MM.1S (cell line): ENCODE results near the gene SVEP1.

Source experiments
- DNase-seq: peaks from one replicate; pipeline ENCODE4 v3.0.0-alpha.2; 2015
- H2AFZ ChIP-seq: fragments of 300-600 bp; sonication (generic); 2 replicates; pipeline ENCODE4 v1.6.0; 2016; ENCODE audit warnings: antibody characterized with exemption, low read length
- H3F3A ChIP-seq: fragments of 300-600 bp; sonication (generic); 2 replicates; pipeline ENCODE4 v1.6.1; 2016; ENCODE audit warnings: mild to moderate bottlenecking, antibody characterized with exemption, low read length, moderate library complexity, mixed read lengths; ENCODE audit not compliant: insufficient read depth
- H3K27ac ChIP-seq: fragments of 300-600 bp; sonication (generic); 2 replicates; pipeline ENCODE4 v1.5.1; 2016; ENCODE audit warnings: mild to moderate bottlenecking, low read length
- H3K27me3 ChIP-seq: fragments of 300-600 bp; sonication (generic); replicated peaks from 2 replicates; pipeline ENCODE4 v1.6.0; 2016; ENCODE audit warnings: low read length; ENCODE audit not compliant: insufficient read depth
- H3K36me3 ChIP-seq: fragments of 300-600 bp; sonication (generic); replicated peaks from 2 replicates; pipeline ENCODE4 v1.6.1; 2016; ENCODE audit warnings: mild to moderate bottlenecking, low read length, mixed read lengths; ENCODE audit not compliant: insufficient read depth
- H3K4me1 ChIP-seq: fragments of 300-600 bp; sonication (generic); 2 replicates; pipeline ENCODE4 v1.6.1; 2016; ENCODE audit warnings: low read length, mixed read lengths
- H3K4me2 ChIP-seq: fragments of 300-600 bp; sonication (generic); 2 replicates; pipeline ENCODE4 v1.6.0; 2016; ENCODE audit warnings: low read depth, low read length
- H3K4me3 ChIP-seq: fragments of 300-600 bp; sonication (generic); 2 replicates; pipeline ENCODE4 v1.5.1; 2016; ENCODE audit warnings: low read length, mixed read lengths
- H3K79me2 ChIP-seq: fragments of 300-600 bp; sonication (generic); 2 replicates; pipeline ENCODE4 v1.6.1; 2016; ENCODE audit warnings: mixed run types, low read length, mixed read lengths
- H3K9ac ChIP-seq: fragments of 300-600 bp; sonication (generic); 2 replicates; pipeline ENCODE4 v1.6.1; 2016; ENCODE audit warnings: low read length, mixed read lengths
- H3K9me2 ChIP-seq: fragments of 300-600 bp; sonication (generic); replicated peaks from 2 replicates; pipeline ENCODE4 v1.6.1; 2016; ENCODE audit warnings: mild to moderate bottlenecking, low read length, mixed read lengths; ENCODE audit not compliant: insufficient read depth
- H3K9me3 ChIP-seq: fragments of 300-600 bp; sonication (generic); replicated peaks from 2 replicates; pipeline ENCODE4 v1.6.1; 2016; ENCODE audit warnings: mild to moderate bottlenecking, low read length, mixed read lengths; ENCODE audit not compliant: insufficient read depth
- H4K20me1 ChIP-seq: fragments of 300-600 bp; sonication (generic); 2 replicates; pipeline ENCODE4 v1.6.1; 2016; ENCODE audit warnings: mild to moderate bottlenecking, low read length, moderate library complexity, mixed read lengths; ENCODE audit not compliant: insufficient read depth
- EZH2 ChIP-seq: fragments of 300-600 bp; sonication (generic); optimal IDR thresholded peaks from 2 replicates; pipeline ENCODE3; 2017; ENCODE audit warnings: low read depth, mild to moderate bottlenecking, antibody characterized with exemption, low read length, mixed read lengths
- EZH2phosphoT487 ChIP-seq: fragments of 300-600 bp; sonication (generic); IDR thresholded peaks from 2 replicates; pipeline ENCODE4 v1.6.1; 2018; ENCODE audit warnings: antibody characterized with exemption, low read length
- TF ChIP-seq, protein P1 (sequence below): fragments of 300-600 bp; sonication (generic); IDR thresholded peaks from 2 replicates; pipeline ENCODE4 v1.5.1; 2016; ENCODE audit warnings: antibody characterized with exemption, low read length, mixed read lengths

The SVEP1 gene

DNA sequence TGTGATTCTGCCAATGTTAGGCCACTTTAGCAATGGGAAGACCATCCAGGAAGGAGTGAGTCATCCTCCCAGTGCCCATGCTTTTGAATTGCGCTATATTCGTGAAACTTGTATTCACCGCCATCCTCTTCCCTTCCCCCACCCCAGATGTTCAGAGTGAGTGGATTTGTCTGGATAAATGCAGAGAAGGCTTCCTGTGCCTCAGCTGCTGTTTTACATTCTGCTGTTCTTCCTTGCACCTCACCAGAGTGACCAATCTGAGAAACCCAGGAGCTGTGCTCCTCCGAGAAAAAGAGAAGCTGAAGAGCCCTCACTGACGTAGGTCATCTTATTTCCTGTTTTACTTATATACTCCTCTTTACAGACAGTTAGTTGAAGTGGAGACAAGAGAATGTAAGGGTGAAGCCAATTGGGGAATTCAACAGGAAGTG is 24.6 kb upstream of the SVEP1 start:
- Histone ChIP-seq H3K4me1 (no peaks in the 10 kb centered on the region), H3K27ac (no peak overlapping the region), H3K27me3 (no peaks in the 10 kb centered on the region), H3K9ac (no peak overlapping the region), H3K4me3 (no peak overlapping the region), H4K20me1 (no peaks in the 10 kb centered on the region), H3K36me3 (no peaks in the 10 kb centered on the region), H3K9me3 (no peaks in the 10 kb centered on the region), H3K4me2 (no peak overlapping the region), H3F3A (no peaks in the 10 kb centered on the region), H2AFZ (no peak overlapping the region), H3K79me2 (no peaks in the 10 kb centered on the region), H3K9me2 (no peaks in the 10 kb centered on the region)
- no peak for TF ChIP-seq EZH2
- TF ChIP-seq, protein P1, sequence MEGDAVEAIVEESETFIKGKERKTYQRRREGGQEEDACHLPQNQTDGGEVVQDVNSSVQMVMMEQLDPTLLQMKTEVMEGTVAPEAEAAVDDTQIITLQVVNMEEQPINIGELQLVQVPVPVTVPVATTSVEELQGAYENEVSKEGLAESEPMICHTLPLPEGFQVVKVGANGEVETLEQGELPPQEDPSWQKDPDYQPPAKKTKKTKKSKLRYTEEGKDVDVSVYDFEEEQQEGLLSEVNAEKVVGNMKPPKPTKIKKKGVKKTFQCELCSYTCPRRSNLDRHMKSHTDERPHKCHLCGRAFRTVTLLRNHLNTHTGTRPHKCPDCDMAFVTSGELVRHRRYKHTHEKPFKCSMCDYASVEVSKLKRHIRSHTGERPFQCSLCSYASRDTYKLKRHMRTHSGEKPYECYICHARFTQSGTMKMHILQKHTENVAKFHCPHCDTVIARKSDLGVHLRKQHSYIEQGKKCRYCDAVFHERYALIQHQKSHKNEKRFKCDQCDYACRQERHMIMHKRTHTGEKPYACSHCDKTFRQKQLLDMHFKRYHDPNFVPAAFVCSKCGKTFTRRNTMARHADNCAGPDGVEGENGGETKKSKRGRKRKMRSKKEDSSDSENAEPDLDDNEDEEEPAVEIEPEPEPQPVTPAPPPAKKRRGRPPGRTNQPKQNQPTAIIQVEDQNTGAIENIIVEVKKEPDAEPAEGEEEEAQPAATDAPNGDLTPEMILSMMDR = no peak
- no peak for DNase-seq

DNA sequence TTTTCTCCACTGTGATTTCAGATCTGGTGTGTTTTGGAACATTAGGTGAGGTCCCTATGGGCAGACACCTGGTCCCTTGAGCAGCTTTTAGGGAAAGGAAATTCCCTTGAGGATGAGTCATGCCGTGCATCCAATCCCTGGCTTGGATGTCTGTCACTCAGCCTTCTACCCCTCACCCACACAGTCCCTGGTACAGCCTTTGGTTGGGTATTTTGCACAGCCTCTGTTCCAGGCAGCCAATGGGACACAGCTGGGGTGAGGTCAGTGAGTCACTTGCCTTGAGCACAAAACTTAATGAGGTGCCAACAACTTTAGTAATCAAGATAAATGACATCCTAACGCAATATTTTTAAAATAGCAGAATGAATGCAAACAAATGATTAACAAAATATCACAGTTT is 22.7 kb upstream of the SVEP1 start:
- Histone ChIP-seq H3K79me2 (no peaks in the 10 kb centered on the region), H3K4me2 (no peak overlapping the region), H3K4me1 (no peaks in the 10 kb centered on the region), H3K9me3 (no peaks in the 10 kb centered on the region; the same call in 1 of the 2 replicates), H3F3A (no peaks in the 10 kb centered on the region), H3K36me3 (no peaks in the 10 kb centered on the region), H3K27ac (no peak overlapping the region), H3K9me2 (no peaks in the 10 kb centered on the region), H4K20me1 (no peaks in the 10 kb centered on the region), H2AFZ (no peak overlapping the region), H3K27me3 (no peaks in the 10 kb centered on the region), H3K4me3 (no peak overlapping the region), H3K9ac (no peak overlapping the region)
- no peak for DNase-seq
- TF ChIP-seq EZH2 (no peak), EZH2phosphoT487 (no peak)
- TF ChIP-seq, protein P1 = no peak

DNA sequence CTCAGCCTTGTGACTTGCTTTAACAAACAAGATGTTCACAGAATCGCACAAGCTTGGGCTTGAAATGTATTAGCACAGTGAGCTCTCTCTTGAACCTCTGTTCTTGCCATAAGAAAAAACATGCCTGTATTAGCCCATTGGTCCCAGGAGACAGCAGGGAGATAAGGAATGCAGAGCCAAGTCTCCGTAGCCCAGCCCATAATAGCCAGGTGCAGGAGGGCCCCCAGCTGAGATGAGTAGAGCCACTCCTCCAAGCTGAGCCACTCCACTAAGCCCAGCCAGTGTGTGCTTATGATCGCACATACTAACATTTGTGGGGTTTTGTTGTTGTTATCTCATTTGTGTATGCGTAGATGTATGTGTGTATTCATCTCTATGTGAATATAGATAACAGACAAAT is 21.6 kb upstream of the SVEP1 start:
- Histone ChIP-seq H3K27ac (no peak overlapping the region), H3K9me3 (no peaks in the 10 kb centered on the region; the same call in 1 of the 2 replicates), H3K27me3 (no peaks in the 10 kb centered on the region), H3K4me2 (no peak overlapping the region), H3K4me3 (no peak overlapping the region), H3K9me2 (no peaks in the 10 kb centered on the region), H3K36me3 (no peaks in the 10 kb centered on the region), H2AFZ (no peak overlapping the region), H3K9ac (no peak overlapping the region), H4K20me1 (no peaks in the 10 kb centered on the region), H3K79me2 (no peaks in the 10 kb centered on the region), H3F3A (no peaks in the 10 kb centered on the region), H3K4me1 (no peaks in the 10 kb centered on the region)
- no peak for DNase-seq
- TF ChIP-seq, protein P1 = no peak
- TF ChIP-seq EZH2 = no peak
- no peak for TF ChIP-seq EZH2phosphoT487
